Measurements from ENCODE around the gene RPL22. TPM values are rescaled to one million over a fixed set of nuclear protein-coding genes. Genes with fewer than 3 reads are reported as not detected.

RPL22 gene
- total RNA-seq, 1 donor from 2014 or later: 283 TPM

DNA sequence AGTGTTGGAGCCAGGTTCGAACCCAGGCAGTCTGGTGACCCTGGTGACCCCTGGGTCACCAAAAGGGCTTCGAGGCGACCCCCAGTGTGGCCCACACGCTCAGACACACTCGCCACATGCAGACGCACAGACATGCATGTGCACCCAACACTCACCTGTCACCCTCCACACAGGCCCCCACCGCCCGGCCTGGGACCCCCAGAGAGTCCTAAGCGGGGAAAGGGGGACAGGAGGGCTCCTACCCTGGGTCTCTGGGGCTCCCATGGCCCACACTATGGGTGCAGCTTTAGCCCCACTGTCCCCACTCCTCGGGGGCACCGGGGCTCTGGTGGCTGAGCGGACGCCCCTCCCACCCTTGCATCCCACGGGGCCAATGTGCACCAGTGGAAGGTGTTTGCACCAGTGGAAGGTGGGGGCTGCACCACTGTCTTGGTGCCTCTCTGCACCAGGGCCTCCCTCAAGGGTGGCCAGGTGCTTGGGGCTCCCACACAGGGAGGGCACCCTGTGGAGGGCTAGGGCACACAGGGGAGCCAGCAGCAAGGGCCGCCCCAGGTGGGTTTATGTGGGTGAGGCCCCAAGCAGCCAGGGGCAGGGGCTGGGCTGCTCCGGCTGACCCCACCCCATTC is 29.2 kb downstream of the RPL22 start:
- no peak for DNase-seq (ENCODE audit: low read depth)
- H3K4me2 ChIP-seq (ENCODE audit: low read length): no peak overlapping the region
- no peak overlapping the region for H3K27ac ChIP-seq (ENCODE audit: low read depth, low read length)
- peaks cover 50% of the 10 kb centered on the region for H3K27me3 Mint-ChIP-seq (ENCODE audit: low read depth, unreplicated experiment)
- no peak for FAIRE-seq
- no peaks in the 10 kb centered on the region for H3K36me3 ChIP-seq (ENCODE audit: insufficient read depth, low read length)
- peaks cover 2% of the 10 kb centered on the region for H3K9me3 ChIP-seq (ENCODE audit: insufficient read depth, low read depth, low read length)
- H3K4me3 ChIP-seq (ENCODE audit: insufficient read depth, low read depth, low read length): no peak overlapping the region
- no peaks in the 10 kb centered on the region for H3K79me2 ChIP-seq (ENCODE audit: insufficient read depth, low read length)
- no peaks in the 10 kb centered on the region for H4K20me1 ChIP-seq (ENCODE audit: insufficient read depth, low read length)
- H3K36me3 Mint-ChIP-seq (ENCODE audit: low read depth, unreplicated experiment): no peaks in the 10 kb centered on the region
- no peaks in the 10 kb centered on the region for H3K27me3 ChIP-seq (ENCODE audit: insufficient read depth, low read length)
- no peak overlapping the region for H2AFZ ChIP-seq (ENCODE audit: low read depth, low read length)
- no peaks in the 10 kb centered on the region for H3K9me3 Mint-ChIP-seq (ENCODE audit: unreplicated experiment)
- H3K4me1 Mint-ChIP-seq (ENCODE audit: low read depth, unreplicated experiment): no peaks in the 10 kb centered on the region
- H3K9ac ChIP-seq (ENCODE audit: low read length): no peak overlapping the region
- no peaks in the 10 kb centered on the region for H3K4me1 ChIP-seq (ENCODE audit: insufficient read depth, low read length)
- TF ChIP-seq EZH2 (IDR thresholded peaks at IDR 0.05; ENCODE audit: insufficient read depth, low read length): no peak
- TF ChIP-seq, protein P1, sequence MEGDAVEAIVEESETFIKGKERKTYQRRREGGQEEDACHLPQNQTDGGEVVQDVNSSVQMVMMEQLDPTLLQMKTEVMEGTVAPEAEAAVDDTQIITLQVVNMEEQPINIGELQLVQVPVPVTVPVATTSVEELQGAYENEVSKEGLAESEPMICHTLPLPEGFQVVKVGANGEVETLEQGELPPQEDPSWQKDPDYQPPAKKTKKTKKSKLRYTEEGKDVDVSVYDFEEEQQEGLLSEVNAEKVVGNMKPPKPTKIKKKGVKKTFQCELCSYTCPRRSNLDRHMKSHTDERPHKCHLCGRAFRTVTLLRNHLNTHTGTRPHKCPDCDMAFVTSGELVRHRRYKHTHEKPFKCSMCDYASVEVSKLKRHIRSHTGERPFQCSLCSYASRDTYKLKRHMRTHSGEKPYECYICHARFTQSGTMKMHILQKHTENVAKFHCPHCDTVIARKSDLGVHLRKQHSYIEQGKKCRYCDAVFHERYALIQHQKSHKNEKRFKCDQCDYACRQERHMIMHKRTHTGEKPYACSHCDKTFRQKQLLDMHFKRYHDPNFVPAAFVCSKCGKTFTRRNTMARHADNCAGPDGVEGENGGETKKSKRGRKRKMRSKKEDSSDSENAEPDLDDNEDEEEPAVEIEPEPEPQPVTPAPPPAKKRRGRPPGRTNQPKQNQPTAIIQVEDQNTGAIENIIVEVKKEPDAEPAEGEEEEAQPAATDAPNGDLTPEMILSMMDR (IDR thresholded peaks at IDR 0.05; ENCODE audit: insufficient read depth, low read depth, low read length): no peak
- H3K4me3 Mint-ChIP-seq (ENCODE audit: unreplicated experiment): no peak overlapping the region
- no peak overlapping the region for H3K27ac Mint-ChIP-seq (ENCODE audit: unreplicated experiment)

DNA sequence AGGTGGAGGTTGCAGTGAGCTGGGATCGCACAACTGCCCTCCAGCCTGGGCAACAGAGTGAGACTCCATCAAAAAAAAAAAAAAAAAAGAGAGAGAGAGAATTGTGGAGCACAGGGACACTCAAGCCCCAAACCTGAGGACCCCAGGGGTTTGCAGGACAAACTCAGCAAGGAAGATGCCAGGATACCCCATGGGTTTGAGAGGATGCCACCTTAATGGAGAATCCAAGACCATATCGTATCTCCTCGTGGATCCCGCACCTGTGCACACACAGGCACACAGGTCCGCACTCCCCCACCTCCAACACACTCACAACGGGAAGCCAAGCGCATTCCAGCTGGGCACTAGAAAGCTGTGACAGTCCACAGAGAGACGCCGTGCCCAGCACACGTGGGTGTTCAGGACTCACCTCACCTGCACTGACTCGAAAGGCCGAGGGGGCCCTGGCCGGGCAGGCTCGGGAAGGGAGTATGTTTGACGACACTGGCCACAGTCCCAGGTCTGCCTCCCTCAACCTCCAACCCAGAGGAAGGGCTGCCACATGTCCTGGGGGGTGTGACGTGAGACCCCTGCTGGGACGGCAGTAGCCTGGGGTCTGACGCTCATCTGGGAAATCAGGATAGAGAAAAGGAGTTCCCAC is 30.3 kb downstream of the RPL22 start:
- Histone ChIP-seq H2AFZ (ENCODE audit: low read depth, low read length) (no peak overlapping the region), H3K4me1 (ENCODE audit: insufficient read depth, low read length) (no peaks in the 10 kb centered on the region), H3K4me2 (ENCODE audit: low read length) (no peak overlapping the region), H3K4me3 (ENCODE audit: insufficient read depth, low read depth, low read length) (no peak overlapping the region), H3K9me3 (ENCODE audit: insufficient read depth, low read depth, low read length) (no peaks in the 10 kb centered on the region), H3K27ac (ENCODE audit: low read depth, low read length) (no peak overlapping the region), H3K27me3 (ENCODE audit: insufficient read depth, low read length) (peaks cover 2% of the 10 kb centered on the region), H3K9ac (ENCODE audit: low read length) (no peak overlapping the region), H4K20me1 (ENCODE audit: insufficient read depth, low read length) (no peaks in the 10 kb centered on the region), H3K36me3 (ENCODE audit: insufficient read depth, low read length) (no peaks in the 10 kb centered on the region), H3K79me2 (ENCODE audit: insufficient read depth, low read length) (no peaks in the 10 kb centered on the region)
- TF ChIP-seq, protein P1 (IDR thresholded peaks at IDR 0.05; ENCODE audit: insufficient read depth, low read depth, low read length): no peak
- no peak for TF ChIP-seq EZH2 (IDR thresholded peaks at IDR 0.05; ENCODE audit: insufficient read depth, low read length)
- H3K27ac Mint-ChIP-seq (ENCODE audit: unreplicated experiment): no peak overlapping the region
- H3K27me3 Mint-ChIP-seq (ENCODE audit: low read depth, unreplicated experiment): peaks cover 59% of the 10 kb centered on the region
- H3K4me3 Mint-ChIP-seq (ENCODE audit: unreplicated experiment): no peak overlapping the region
- FAIRE-seq: no peak
- no peak for DNase-seq (ENCODE audit: low read depth)
- H3K4me1 Mint-ChIP-seq (ENCODE audit: low read depth, unreplicated experiment): no peaks in the 10 kb centered on the region
- no peaks in the 10 kb centered on the region for H3K36me3 Mint-ChIP-seq (ENCODE audit: low read depth, unreplicated experiment)
- no peaks in the 10 kb centered on the region for H3K9me3 Mint-ChIP-seq (ENCODE audit: unreplicated experiment)
